ENCODE results near the gene ACSM2A.
"Not testable (repeated sequence)": the region's sequence is repeated elsewhere in the genome, so short reads cannot be mapped to it uniquely, and the experiment has no call there.

DNA sequence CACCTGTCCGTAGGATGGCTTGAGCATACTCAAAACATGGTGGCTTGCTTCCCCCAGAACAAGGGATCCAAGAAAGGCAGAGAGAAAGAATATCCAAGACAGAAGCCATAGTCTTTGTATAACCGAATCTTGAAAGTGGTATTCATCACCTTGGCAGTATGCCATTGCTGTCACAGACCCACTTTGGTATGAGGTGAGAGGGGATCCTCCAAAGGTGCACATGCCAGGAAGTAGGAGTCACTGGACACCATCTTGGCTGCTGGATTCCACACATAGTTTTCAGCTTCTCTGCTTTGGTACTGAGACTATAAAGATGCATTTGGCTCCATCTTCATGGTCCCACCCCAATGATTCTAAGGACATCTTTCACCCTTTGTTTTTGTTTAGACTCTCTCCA, 23.9 kb upstream of the ACSM2A start:
- not testable (repeated sequence) for TF ChIP-seq CTCF, POLR2A, EP300, POLR2AphosphoS5 (IDR thresholded peaks at IDR 0.05)

Measured in stomach (tissue), 4 donors.